GM13976 (cell line): ENCODE measurements around the gene SFRP5.

Experiments used
- DNase-seq: peaks from one replicate; pipeline ENCODE4 v3.0.0; 2012; ENCODE audit warnings: low spot score
- CTCF ChIP-seq: IDR thresholded peaks from 2 replicates; pipeline ENCODE4 v1.5.1; 2012; ENCODE audit warnings: borderline replicate concordance, mild to moderate bottlenecking; ENCODE audit not compliant: insufficient read depth; ENCODE audit errors: extremely low read depth, missing control alignments, control extremely low read depth
- in situ Hi-C: fragments of 300-500 bp; cut with MboI; formaldehyde crosslinking; loops from one replicate; pipeline ENCODE4 v1.12.0; 2022; ENCODE audit warnings: low sequenced_read_pairs, mixed read lengths, inconsistent platforms; ENCODE audit not compliant: unreplicated experiment

SFRP5 gene

GRCh38 chr10:97771913-97772823 is at the start of gene SFRP5:
TSS of gene SFRP5 (minus strand) at chr10:97771999. CDS start at chr10:97771833, 166 bp downstream.
- DNase-seq, result no peak
- in situ Hi-C loops, result no loop called here
- TF ChIP-seq CTCF, result no peak

- in situ Hi-C loops, result no loop called here
- TF ChIP-seq CTCF, result no peak
Measured at GRCh38 chr10:97820096-97820704, 48.4 kb upstream of the SFRP5 start.

GRCh38 chr10:97818572-97818971 is 46.8 kb upstream of the SFRP5 start:
- in situ Hi-C loops, result no loop called here
- DNase-seq, result no peak
- no peak for TF ChIP-seq CTCF

More at GRCh38 chr10:97820096-97820704, 48.4 kb upstream of the SFRP5 start:
- no peak for DNase-seq

GRCh38 chr10:97816609-97817008 is 44.8 kb upstream of the SFRP5 start:
- no peak for DNase-seq
- no peak for TF ChIP-seq CTCF

GRCh38 chr10:97814996-97815395 is 43.2 kb upstream of the SFRP5 start:
- in situ Hi-C loops, result no loop called here
- DNase-seq, result no peak

More at GRCh38 chr10:97816609-97817008, 44.8 kb upstream of the SFRP5 start:
- in situ Hi-C loops, result no loop called here

More at GRCh38 chr10:97814996-97815395, 43.2 kb upstream of the SFRP5 start:
- TF ChIP-seq CTCF, result no peak
